AG09319 (cell line): ENCODE data around the gene C2CD2.

Experiments
- DNase-seq: peaks from one replicate; pipeline ENCODE4 v3.0.0-alpha.2; 2010; ENCODE audit warnings: low read depth; ENCODE audit errors: extremely low read depth
- TF ChIP-seq, protein P1 (sequence below): IDR thresholded peaks from 2 replicates; pipeline ENCODE4 v1.5.1; 2011; ENCODE audit warnings: low read depth, mild to moderate bottlenecking, inconsistent platforms, low read length, moderate library complexity

The C2CD2 gene

DNA sequence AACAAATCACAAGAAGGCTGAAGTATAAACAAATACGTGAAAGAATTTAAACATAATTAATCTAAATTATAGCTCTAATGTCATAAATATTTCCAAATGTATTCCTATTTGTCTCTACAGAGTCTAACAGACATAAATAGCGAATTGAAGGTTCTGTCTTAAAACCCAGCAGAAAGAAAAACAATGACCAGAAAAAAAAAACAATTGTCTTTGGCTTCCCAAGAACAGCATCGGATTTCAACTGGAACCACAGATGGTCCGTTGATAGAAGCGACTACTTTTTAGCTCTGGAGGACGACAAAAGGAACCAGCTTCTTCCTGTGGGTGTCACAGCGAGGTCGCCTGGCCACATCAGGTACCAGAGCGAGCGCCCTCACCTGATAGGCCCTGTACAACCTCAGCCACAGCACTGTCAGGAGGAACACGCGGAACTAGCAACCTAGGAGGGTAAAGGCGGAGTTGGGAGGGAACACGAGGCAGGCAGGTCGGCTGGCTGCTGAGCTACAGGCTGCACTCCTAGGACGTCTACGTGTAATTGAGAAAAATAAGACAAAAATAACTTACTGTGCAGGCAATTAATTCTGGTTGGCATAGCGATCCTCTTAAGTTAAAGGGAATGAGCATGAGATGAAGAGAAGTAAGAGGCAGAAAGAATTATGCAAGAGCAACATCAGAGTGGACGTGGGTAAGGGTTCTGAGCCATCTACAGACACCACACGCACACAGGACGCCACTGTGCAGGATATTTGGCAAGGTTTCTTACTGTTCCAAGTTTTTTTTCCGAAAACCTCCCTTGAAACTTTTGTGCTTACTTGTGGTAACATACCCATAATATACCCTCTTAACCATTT, 58.0 kb downstream of the C2CD2 start:
- TF ChIP-seq, protein P1, sequence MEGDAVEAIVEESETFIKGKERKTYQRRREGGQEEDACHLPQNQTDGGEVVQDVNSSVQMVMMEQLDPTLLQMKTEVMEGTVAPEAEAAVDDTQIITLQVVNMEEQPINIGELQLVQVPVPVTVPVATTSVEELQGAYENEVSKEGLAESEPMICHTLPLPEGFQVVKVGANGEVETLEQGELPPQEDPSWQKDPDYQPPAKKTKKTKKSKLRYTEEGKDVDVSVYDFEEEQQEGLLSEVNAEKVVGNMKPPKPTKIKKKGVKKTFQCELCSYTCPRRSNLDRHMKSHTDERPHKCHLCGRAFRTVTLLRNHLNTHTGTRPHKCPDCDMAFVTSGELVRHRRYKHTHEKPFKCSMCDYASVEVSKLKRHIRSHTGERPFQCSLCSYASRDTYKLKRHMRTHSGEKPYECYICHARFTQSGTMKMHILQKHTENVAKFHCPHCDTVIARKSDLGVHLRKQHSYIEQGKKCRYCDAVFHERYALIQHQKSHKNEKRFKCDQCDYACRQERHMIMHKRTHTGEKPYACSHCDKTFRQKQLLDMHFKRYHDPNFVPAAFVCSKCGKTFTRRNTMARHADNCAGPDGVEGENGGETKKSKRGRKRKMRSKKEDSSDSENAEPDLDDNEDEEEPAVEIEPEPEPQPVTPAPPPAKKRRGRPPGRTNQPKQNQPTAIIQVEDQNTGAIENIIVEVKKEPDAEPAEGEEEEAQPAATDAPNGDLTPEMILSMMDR, result no peak

DNA sequence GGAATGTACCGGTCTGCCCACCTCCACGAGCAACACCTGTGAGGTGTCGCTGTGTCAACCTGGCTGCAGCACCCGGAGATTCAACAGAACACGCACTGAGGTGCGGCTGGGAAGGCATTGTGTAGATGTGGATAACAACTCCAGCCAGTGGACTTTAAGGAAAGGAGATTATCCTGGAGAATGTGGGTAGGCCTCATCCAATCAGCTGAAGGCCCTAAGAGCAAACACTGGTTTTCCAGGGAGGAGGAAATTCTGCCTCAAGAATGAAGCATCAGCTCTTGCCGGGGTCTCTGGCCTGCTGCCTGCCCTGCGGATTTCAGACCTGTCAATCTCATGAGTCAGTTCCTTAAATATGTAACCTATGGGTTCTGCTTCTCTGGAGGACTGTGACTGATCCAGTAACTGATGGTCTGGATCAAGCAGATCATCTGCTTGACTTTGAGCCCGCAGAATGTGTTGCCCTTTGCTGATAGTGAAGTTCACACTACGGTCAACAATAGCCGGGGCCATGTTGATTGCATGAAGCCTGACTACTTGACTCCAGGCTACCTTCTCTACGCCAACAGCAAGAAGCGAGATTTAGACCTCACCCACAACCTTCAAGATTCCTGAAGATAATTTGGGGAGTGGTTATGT, 58.8 kb downstream of the C2CD2 start:
- TF ChIP-seq, protein P1, result no peak
- peak; percentile 14 for DNase-seq

More for the DNA sequence above, 58.0 kb downstream of the C2CD2 start:
- no peak for DNase-seq

DNA sequence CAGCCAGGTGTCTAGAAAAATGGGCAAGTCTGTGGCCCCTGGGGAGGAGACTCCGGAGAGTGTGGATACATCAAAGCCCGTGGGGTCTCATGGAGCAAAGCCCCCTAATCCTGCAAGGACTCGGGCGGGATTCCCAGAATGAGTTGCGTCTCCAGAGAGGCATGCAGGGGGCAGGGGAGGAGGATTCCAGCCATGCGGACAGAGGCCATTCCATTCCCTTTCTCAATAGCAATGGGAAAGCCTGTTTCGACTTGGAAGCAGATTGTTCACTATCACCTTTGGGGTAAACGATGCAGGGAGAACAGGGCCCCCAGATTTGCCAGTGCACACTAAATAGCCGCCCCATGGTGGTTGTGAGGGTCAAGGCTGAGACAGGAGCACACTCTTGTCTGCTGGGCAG, 59.3 kb downstream of the C2CD2 start:
- no peak for DNase-seq
- TF ChIP-seq, protein P1, result no peak

DNA sequence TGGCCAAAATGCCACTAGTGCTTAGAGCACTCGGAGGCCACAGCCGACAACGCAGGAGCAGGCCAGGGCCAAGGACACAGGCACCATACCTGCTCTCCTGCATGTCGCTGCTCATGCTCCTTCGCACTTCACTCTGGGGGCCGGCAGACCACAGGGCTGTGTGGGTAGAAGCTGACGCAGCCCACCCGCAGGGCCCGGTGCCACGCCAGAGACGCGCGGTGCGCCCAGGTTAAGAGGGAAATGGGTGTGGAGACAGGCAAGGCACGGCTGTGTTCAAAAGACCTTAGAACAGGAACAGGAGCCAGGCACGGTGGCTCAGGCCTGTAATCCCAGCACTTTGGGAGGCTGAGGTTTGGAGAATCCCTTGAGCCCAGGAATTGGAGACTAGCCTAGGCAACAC, 61.1 kb downstream of the C2CD2 start:
- TF ChIP-seq, protein P1, result no peak

DNA sequence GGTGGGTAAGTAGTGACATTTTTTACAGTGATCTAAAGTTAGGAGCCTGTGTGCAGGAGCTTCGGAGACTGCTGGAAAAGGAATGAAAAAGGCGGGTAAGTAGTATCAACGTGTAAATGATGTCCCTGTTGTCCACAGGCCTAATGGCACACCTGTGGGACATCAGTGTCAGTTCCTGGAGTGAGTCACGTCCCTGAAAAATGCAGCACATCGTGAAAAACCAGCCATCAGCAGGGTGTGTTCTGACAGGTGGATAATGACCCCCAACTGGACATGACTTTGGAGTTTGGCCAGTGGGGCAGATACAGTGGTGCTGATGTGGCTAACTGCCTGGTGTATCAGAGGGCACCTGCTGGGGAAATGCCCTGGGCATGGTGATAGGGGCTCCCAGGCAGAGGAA, 62.7 kb downstream of the C2CD2 start:
- TF ChIP-seq, protein P1, result no peak
- DNase-seq, result no peak

More for the DNA sequence above, 61.1 kb downstream of the C2CD2 start:
- no peak for DNase-seq

DNA sequence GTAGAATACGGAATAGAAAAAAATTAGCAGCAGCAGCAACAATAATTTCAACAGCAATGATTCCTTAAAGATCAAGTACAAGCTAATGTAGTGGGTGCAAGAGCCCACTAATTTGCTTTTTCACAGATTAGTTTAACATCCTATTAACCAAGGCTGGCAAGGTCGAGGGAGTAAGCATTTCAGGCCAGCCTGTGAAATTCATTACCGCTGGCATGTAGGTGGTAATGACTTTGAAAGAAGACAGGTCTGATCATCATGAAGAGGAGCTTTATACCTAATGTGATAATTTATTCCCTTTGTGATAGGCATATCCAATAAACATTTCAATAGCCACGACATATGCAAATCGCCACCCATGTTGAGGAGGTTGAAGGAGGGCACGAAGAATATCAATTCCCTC, 63.5 kb downstream of the C2CD2 start:
- TF ChIP-seq, protein P1, result no peak
- no peak for DNase-seq

DNA sequence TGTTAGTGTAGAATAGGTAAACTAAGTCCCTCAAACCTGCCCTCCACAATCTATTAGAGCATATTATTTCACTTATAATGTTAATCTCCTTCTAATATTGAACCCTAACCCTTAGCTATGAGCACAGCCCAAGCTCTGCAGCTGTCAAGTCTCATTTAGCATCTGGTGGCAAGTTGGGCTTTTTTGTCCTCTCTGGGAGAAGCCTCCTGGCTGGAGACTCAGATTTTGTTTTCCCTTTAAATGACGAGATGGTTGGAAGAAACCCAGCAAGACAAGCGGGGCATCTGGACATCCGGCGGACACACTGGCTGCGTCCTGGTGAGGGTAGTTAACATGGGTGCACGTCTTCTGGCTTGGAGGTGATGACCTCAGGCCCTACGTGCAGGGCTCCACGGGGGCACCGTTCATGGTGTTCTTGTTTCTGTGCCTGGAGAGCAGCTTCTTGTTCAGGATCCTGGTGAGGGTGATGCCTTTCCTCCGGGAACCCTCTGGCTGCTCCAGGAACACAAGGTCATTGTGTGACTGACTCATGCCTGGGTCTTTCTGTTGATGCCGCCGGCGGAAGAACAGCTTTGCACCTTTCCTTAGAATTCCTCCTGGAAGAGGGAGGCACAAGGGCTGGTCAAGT, 65.0 kb downstream of the C2CD2 start:
- no peak for DNase-seq
- TF ChIP-seq, protein P1, result no peak
